Astrocyte of the spinal cord (primary cell): Measurements from ENCODE around the gene UNK.
A peak's percentile ranks its signal among the peaks of the same experiment; 100 is the strongest.

Experiments
- DNase-seq: peaks from one replicate; pipeline ENCODE4 v3.0.0; 2011; ENCODE audit warnings: low read depth, low spot score
- H3K4me3 ChIP-seq: 2 replicates; pipeline ENCODE4 v1.5.1; 2011; ENCODE audit warnings: low read depth, mild to moderate bottlenecking, low read length, moderate library complexity
- in situ Hi-C: cut with HindIII; loops from 2 replicates; pipeline ENCODE4 v1.10.0; 2017; ENCODE audit warnings: low sequenced_read_pairs
- TF ChIP-seq, protein P1 (sequence below): IDR thresholded peaks from 2 replicates; pipeline ENCODE4 v1.5.1; 2012; ENCODE audit warnings: low read depth, mild to moderate bottlenecking, low read length, inconsistent platforms

Gene UNK

DNA sequence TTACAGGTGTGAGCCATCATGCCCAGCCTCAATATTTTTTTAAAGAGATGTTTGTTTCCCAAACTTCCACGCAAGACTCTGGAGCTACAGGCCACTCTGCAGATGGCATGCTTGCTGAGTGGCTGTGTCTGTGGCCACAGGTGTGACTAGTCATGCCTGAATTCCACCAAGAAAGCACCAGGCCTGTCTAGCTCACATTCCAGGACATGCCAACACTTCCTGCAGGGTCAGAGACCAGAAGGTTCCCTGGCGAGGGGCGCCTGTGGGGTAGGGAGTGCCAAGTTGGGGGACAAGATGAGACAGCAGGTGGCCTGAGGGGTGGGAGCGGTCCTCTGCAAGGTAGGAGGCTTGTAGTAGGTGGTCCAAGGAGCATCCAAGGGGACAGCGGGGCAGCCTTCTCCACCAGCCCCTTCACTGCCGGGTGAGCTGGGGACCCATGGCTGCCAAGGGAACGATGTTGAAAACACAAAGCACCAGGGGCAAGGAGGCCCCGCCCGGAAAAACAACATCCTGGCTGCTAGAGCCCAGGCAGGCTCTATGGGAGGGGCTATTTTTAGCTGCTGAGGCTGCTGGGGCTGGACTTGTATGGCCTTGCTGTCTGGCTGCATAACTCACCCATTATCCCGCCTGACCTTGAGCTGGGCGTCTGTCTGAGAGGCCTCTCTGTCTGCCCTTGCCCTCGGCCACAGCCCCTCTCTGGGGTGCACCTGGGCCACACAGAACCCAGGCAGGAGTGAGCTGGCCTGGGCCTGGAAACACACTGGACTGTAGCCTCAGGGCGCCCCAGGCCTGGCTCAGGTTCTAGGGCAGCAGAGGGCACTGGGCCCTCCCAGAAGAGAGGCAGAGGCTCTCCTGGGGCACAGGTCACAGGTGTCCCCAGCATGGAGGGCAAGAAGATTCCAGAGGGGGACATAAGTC, 88.1 kb downstream of the UNK start:
- TF ChIP-seq, protein P1, sequence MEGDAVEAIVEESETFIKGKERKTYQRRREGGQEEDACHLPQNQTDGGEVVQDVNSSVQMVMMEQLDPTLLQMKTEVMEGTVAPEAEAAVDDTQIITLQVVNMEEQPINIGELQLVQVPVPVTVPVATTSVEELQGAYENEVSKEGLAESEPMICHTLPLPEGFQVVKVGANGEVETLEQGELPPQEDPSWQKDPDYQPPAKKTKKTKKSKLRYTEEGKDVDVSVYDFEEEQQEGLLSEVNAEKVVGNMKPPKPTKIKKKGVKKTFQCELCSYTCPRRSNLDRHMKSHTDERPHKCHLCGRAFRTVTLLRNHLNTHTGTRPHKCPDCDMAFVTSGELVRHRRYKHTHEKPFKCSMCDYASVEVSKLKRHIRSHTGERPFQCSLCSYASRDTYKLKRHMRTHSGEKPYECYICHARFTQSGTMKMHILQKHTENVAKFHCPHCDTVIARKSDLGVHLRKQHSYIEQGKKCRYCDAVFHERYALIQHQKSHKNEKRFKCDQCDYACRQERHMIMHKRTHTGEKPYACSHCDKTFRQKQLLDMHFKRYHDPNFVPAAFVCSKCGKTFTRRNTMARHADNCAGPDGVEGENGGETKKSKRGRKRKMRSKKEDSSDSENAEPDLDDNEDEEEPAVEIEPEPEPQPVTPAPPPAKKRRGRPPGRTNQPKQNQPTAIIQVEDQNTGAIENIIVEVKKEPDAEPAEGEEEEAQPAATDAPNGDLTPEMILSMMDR: no peak
- DNase-seq: peak; percentile 80
- H3K4me3 ChIP-seq: no peak overlapping the region
- in situ Hi-C loops: no loop called here

DNA sequence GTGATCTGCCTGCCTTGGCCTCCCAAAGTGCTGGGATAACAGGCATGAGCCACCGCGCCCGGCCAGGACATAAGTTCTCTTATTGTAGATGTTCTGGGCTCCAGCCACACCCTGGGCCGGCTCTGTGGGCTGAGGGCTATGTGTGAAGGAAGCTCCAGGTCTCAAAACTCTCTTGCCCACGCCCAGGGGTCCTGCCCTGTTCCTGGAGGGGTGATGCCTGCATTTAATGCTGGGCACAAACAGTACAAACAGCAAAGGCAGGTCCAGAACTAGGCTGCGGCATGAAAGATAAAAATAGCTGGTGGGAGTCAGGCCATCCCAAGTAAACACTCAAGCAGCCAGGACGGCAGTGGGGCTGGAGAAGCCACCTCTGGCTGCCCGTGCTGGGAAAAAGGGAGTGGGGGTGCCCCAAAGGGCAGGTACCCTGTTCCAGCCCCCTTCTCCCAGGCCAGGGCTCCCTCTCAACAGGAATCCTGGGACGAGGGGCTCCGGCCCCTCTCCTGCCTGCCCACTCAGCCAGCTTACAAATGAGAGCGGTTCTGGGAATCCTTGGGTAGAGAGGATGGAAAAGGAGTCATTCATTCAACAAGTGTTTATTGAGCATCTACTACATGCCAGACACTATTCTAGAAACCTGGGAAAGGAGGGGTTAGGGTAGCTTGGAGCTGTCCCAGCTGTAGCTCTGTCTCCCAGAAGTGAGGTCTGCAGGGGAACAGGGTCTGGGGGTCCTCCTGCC, 89.1 kb downstream of the UNK start:
- no peak overlapping the region for H3K4me3 ChIP-seq
- in situ Hi-C loops: no loop called here
- no peak for DNase-seq
- TF ChIP-seq, protein P1: no peak

DNA sequence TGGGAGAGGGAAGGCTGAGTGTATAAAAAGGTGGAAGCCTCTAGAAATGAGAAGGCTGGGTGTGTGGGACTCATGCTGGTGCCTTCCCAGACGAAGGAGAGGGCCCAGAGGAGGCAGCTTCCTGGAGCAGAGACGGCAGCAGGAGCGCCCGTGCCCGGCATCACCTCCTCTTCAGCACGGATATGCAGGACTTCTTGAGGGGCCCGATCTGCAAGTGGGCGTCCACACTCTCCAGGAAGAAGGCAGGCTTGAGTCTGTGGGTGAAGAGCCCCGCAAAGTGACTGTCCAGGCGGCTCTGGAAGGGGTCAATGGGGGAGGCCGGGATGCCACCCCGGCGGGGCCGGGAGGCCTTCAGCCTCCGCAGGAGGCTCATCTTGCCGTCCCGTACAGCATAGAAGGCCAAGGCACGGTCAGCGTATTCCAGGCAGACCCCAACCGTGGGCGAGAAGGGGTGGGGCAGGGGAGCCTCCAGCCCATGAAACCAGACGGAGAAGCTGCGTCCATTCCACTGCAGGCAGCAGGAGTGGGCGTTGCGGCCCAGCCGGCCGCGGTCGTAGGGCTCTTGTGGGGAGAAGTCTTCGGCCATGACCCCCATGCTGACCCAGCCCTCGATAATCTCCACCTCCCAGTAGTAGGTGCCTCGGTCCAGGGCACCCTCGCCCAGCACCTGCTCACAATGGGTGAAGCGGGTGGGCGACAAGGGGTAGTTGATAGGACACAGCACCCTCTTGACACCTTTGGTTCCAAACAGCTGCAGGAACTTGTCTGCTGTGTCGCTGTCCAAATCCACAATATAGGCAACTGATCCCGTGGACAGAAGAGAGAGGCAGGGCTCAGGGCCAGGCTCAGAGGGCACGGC, 89.9 kb downstream of the UNK start:
- H3K4me3 ChIP-seq: no peak overlapping the region
- TF ChIP-seq, protein P1: no peak
- DNase-seq: no peak
- in situ Hi-C loops: no loop called here
